HG02642 (cell line): ENCODE measurements around the gene LETM1.
A peak's percentile ranks its signal among the peaks of the same experiment; 100 is the strongest.

ENCODE experiments used
- ATAC-seq: cut with Tn5 transposase; IDR thresholded peaks from one replicate; pipeline ENCODE4 v1.9.1; 2021; ENCODE audit warnings: mild to moderate bottlenecking; ENCODE audit not compliant: unreplicated experiment, poor library complexity

LETM1 gene

GRCh38 chr4:1873776-1874175 is 17.8 kb upstream of the LETM1 start:
- ATAC-seq: no peak

GRCh38 chr4:1873291-1873690 is 17.3 kb upstream of the LETM1 start:
- ATAC-seq: no peak

- ATAC-seq: no peak
These were observed 16.9 kb upstream of the LETM1 start for GRCh38 chr4:1872870-1873269.

GRCh38 chr4:1871471-1872021 is 15.6 kb upstream of the LETM1 start:
- peak; percentile 22 for ATAC-seq

GRCh38 chr4:1870578-1871443 is 14.9 kb upstream of the LETM1 start, which contains the start of gene NSD2:
Gene NSD2, plus strand, starts transcription at chr4:1871393. Its CDS starts 29,262 bp downstream, at chr4:1900655.
- ATAC-seq: peak; percentile 67

- peak; percentile 49 for ATAC-seq
These were observed 14.3 kb upstream of the LETM1 start for GRCh38 chr4:1870328-1870577.

GRCh38 chr4:1869530-1870327 is 13.8 kb upstream of the LETM1 start:
- ATAC-seq: peak; percentile 1

GRCh38 chr4:1868912-1869311 is 13.0 kb upstream of the LETM1 start:
- ATAC-seq: no peak

GRCh38 chr4:1868293-1868692 is 12.3 kb upstream of the LETM1 start:
- no peak for ATAC-seq

- no peak for ATAC-seq
These were observed 10.3 kb upstream of the LETM1 start for GRCh38 chr4:1866189-1866661.

- no peak for ATAC-seq
These were observed 8.4 kb upstream of the LETM1 start for GRCh38 chr4:1864076-1865008.

- ATAC-seq: no peak
These were observed 7.5 kb upstream of the LETM1 start for GRCh38 chr4:1863297-1864033.

GRCh38 chr4:1862961-1863296 is 7.0 kb upstream of the LETM1 start:
- ATAC-seq: no peak

GRCh38 chr4:1862055-1862911 is 6.3 kb upstream of the LETM1 start:
- no peak for ATAC-seq

- no peak for ATAC-seq
These were observed 3.4 kb upstream of the LETM1 start for GRCh38 chr4:1859389-1859753.

- no peak for ATAC-seq
These were observed 2.0 kb upstream of the LETM1 start for GRCh38 chr4:1857931-1858330.

- ATAC-seq: no peak
These were observed 1.2 kb upstream of the LETM1 start for GRCh38 chr4:1856943-1857699.
